CD14-positive monocyte (primary cell): ENCODE data around the gene CACNA1C. TPM values are rescaled to one million over a fixed set of nuclear protein-coding genes. Genes with fewer than 3 reads are reported as not detected.

Source experiments
- DNase-seq, 3 donors: peaks; one replicate each; pipeline ENCODE4 v3.0.0-alpha.2; 2011 to 2022
- H2AFZ ChIP-seq: 2 replicates; pipeline ENCODE4 v1.6.0; 2012; ENCODE audit warnings: mild to moderate bottlenecking, low read depth, low read length, inconsistent platforms; ENCODE audit not compliant: insufficient read depth, poor library complexity, severe bottlenecking
- H3K27ac ChIP-seq, 2 donors: 1 replicate in 1 of 2; 2 replicates in 1 of 2; pipeline ENCODE4 v1.5.1; 2012 to 2013; ENCODE audit warnings: low read length in 2 of 2, control low read depth in 1 of 2, inconsistent platforms in 1 of 2, low read depth in 1 of 2, mild to moderate bottlenecking in 1 of 2
- H3K27me3 ChIP-seq, 2 donors: one replicate each; pipeline versions ENCODE4 v1.6.0 to v1.6.1; 2011 to 2013; ENCODE audit warnings: low read length in 2 of 2; ENCODE audit not compliant: control insufficient read depth in 2 of 2, insufficient read depth in 2 of 2
- H3K36me3 ChIP-seq, 2 donors: replicated peaks in 1 of 2; 1 replicate in 1 of 2; 2 replicates in 1 of 2; pipeline versions ENCODE4 v1.5.1 to v1.6.1; 2012 to 2013; ENCODE audit warnings: low read length in 2 of 2, control low read depth in 1 of 2, inconsistent platforms in 1 of 2, mild to moderate bottlenecking in 1 of 2; ENCODE audit not compliant: insufficient read depth in 2 of 2, control insufficient read depth in 1 of 2
- H3K4me1 ChIP-seq, 2 donors: 1 replicate in 1 of 2; 2 replicates in 1 of 2; pipeline versions ENCODE4 v1.5.1 to v1.6.1; 2012 to 2013; ENCODE audit warnings: low read length in 2 of 2, control low read depth in 1 of 2, inconsistent platforms in 1 of 2, mild to moderate bottlenecking in 1 of 2, moderate library complexity in 1 of 2; ENCODE audit not compliant: insufficient read depth in 2 of 2, control insufficient read depth in 1 of 2
- H3K4me2 ChIP-seq: replicated peaks from 2 replicates; pipeline ENCODE3; 2012; ENCODE audit warnings: low read length, moderate library complexity, mild to moderate bottlenecking; ENCODE audit not compliant: poor library complexity, severe bottlenecking; ENCODE audit errors: extremely low read depth
- H3K4me3 ChIP-seq, 3 experiments: fragments of 200-600 bp in 1 of 3; sonication (generic) in 1 of 3; replicated peaks in 1 of 3; 1 replicate in 2 of 3; 2 replicates in 1 of 3; pipeline ENCODE4 v1.5.1; 2011 to 2013; ENCODE audit warnings: low read length in 3 of 3, mild to moderate bottlenecking in 3 of 3, control low read depth in 2 of 3, low read depth in 2 of 3, inconsistent platforms in 1 of 3, moderate library complexity in 1 of 3
- H3K79me2 ChIP-seq: 2 replicates; pipeline ENCODE4 v1.6.0; 2012; ENCODE audit warnings: mild to moderate bottlenecking, control low read depth, inconsistent platforms, low read length, moderate library complexity; ENCODE audit not compliant: insufficient read depth
- H3K9ac ChIP-seq: 2 replicates; pipeline ENCODE4 v1.6.0; 2017; ENCODE audit warnings: low read length, mild to moderate bottlenecking; ENCODE audit not compliant: insufficient read depth, poor library complexity, severe bottlenecking
- H3K9me3 ChIP-seq, 2 donors: replicated peaks in 1 of 2; 1 replicate in 1 of 2; 2 replicates in 1 of 2; pipeline versions ENCODE4 v1.5.1 to v1.6.1; 2012 to 2013; ENCODE audit warnings: low read length in 2 of 2, control low read depth in 1 of 2; ENCODE audit not compliant: control insufficient read depth in 1 of 2, insufficient read depth in 1 of 2
- H4K20me1 ChIP-seq: 2 replicates; pipeline ENCODE4 v1.6.0; 2012; ENCODE audit warnings: mild to moderate bottlenecking, low read length, control low read depth, moderate library complexity; ENCODE audit not compliant: insufficient read depth
- H3K27ac Mint-ChIP-seq, 7 donors: one replicate each; pipeline ENCODE4 v1.8.0; 2020; ENCODE audit warnings: mild to moderate bottlenecking in 7 of 7, mixed read lengths in 7 of 7, moderate library complexity in 6 of 7, inconsistent platforms in 2 of 7
- H3K27me3 Mint-ChIP-seq, 3 donors: one replicate each; pipeline ENCODE4 v1.8.0; 2021 to 2022; ENCODE audit warnings: low read depth in 3 of 3, mild to moderate bottlenecking in 3 of 3, mixed read lengths in 3 of 3, moderate library complexity in 3 of 3, inconsistent platforms in 1 of 3
- H3K36me3 Mint-ChIP-seq, 2 donors: one replicate each; pipeline ENCODE4 v1.8.0; 2020; ENCODE audit warnings: mixed read lengths in 2 of 2, inconsistent platforms in 1 of 2, mild to moderate bottlenecking in 1 of 2
- H3K4me1 Mint-ChIP-seq: one replicate; pipeline ENCODE4 v1.8.0; 2020; ENCODE audit warnings: mild to moderate bottlenecking, mixed read lengths
- H3K4me3 Mint-ChIP-seq, 2 donors: one replicate each; pipeline ENCODE4 v1.8.0; 2020; ENCODE audit warnings: mild to moderate bottlenecking in 2 of 2, mixed read lengths in 2 of 2, moderate library complexity in 1 of 2
- H3K9me3 Mint-ChIP-seq, 7 donors: one replicate each; pipeline ENCODE4 v1.8.0; 2020 to 2022; ENCODE audit warnings: mixed read lengths in 7 of 7, mild to moderate bottlenecking in 6 of 7, moderate library complexity in 6 of 7, inconsistent platforms in 2 of 7
- CTCF ChIP-seq: fragments of 200-600 bp; IDR thresholded peaks from one replicate; pipeline ENCODE4 v1.8.0; 2022; ENCODE audit warnings: antibody characterized with exemption, mild to moderate bottlenecking
- WGBS: methylation state at CpG from one replicate; pipeline ENCODE4 v1.1.5; 2013; ENCODE audit warnings: missing lambda C conversion rate; ENCODE audit not compliant: insufficient coverage; 5-methylcytosine and 5-hydroxymethylcytosine counted together
- intact Hi-C, 2 donors: fragments of 100-400 bp; cut with micrococcal nuclease; formaldehyde crosslinking; loops; one replicate each; pipeline versions ENCODE4 v1.15.0 to v1.15.1; 2023
- polyA minus RNA-seq: library from RNA; depleted of rRNA, polyadenylated mRNA; stranded (reverse); fragments of >200 nt; gene quantifications from 2 replicates; pipeline ENCODE4 v1.2.3, GENCODE V29; 2012
- polyA plus RNA-seq, 3 donors: library from polyadenylated mRNA; depleted of rRNA in 1 of 3; unstranded in 2 of 3; stranded (reverse) in 1 of 3; fragments of 300-500 nt in 2 of 3; fragments of >200 nt in 1 of 3; fragmentation: Illumina TruSeq in 2 of 3; gene quantifications; 1 replicate in 2 of 3; 2 replicates in 1 of 3; pipeline ENCODE4 v1.2.3, GENCODE V29; 2012 to 2021
- total RNA-seq, 12 experiments: library from RNA in 1 of 12; stranded (reverse) in 1 of 12; fragments of 120-200 nt in 1 of 12; gene quantifications; one replicate each; pipeline ENCODE4 v1.2.4 and lab custom pipeline; 2013 to 2026; ENCODE audit warnings: mixed read lengths in 6 of 12, inconsistent platforms in 1 of 12

CACNA1C gene
- 0.02 TPM for total RNA-seq (2013)
- polyA plus RNA-seq (not detected), polyA minus RNA-seq (0.08 TPM in 1 of 2 replicates, not detected in the other), total RNA-seq (lab: John Stamatoyannopoulos, UW) (0.07 to 6.1 (median 0.94) reads per million in 11 experiments)

- TF ChIP-seq CTCF = no peak
- WGBS = under 1% methylated on average over 75 of the region's 90 CpGs
- peak within 1 kb of the TSS in 1 of 7 donors; percentile 43 for H3K27ac Mint-ChIP-seq
- Histone ChIP-seq H3K36me3 (no peaks in the 10 kb centered on the region), H3K4me3 (peak within 1 kb of the TSS in 1 of 3 experiments; percentile 44), H3K9ac (no peak within 1 kb of the TSS), H3K79me2 (no peaks in the 10 kb centered on the region), H3K4me1 (peaks cover 3 to 13% of the 10 kb centered on the region in 2 donors), H3K9me3 (peaks cover 0 to 19% of the 10 kb centered on the region in 2 donors), H2AFZ (no peak within 1 kb of the TSS), H3K27ac (no peak within 1 kb of the TSS), H3K4me2 (peak within 1 kb of the TSS; percentile 56), H4K20me1 (no peaks in the 10 kb centered on the region), H3K27me3 (peaks cover 61 to 76% of the 10 kb centered on the region in 2 donors)
- peaks cover 0 to 23% (median 2%) of the 10 kb centered on the region in 7 donors for H3K9me3 Mint-ChIP-seq
- H3K4me3 Mint-ChIP-seq = peak within 1 kb of the TSS; percentile 72 to 94
- H3K27me3 Mint-ChIP-seq = peaks cover 56 to 73% (median 64%) of the 10 kb centered on the region in 3 donors
- intact Hi-C loops = no loop called here
- H3K4me1 Mint-ChIP-seq = peaks cover 19% of the 10 kb centered on the region
- H3K36me3 Mint-ChIP-seq = peaks cover 0 to 2% of the 10 kb centered on the region in 2 donors
- DNase-seq = no peak
These were observed at the start of gene CACNA1C for GRCh38 chr12:2052826-2053678. Gene CACNA1C (plus strand): TSS chr12:2052987. CDS start chr12:2053563, 576 bp downstream.

GRCh38 chr12:2003676-2004112 is 49.1 kb upstream of the CACNA1C start:
- H4K20me1 ChIP-seq = no peaks in the 10 kb centered on the region
- peaks cover 13 to 18% of the 10 kb centered on the region in 2 donors for H3K4me1 ChIP-seq
- H3K4me2 ChIP-seq = peak overlapping the region; percentile 96
- H3K9me3 ChIP-seq = no peaks in the 10 kb centered on the region
- H3K27ac Mint-ChIP-seq = peak overlapping the region; percentile 86 to 93 (median 91)
- H3K79me2 ChIP-seq = peaks cover 11% of the 10 kb centered on the region
- intact Hi-C loops = no loop called here
- peak overlapping the region; percentile 98 to 99 for H3K4me3 Mint-ChIP-seq
- DNase-seq = peak in 1 of 3 donors; percentile 1
- H3K27ac ChIP-seq = peak overlapping the region; percentile 66 to 89
- no peak for TF ChIP-seq CTCF
- H3K27me3 Mint-ChIP-seq = peaks cover 0 to 3% (median 2%) of the 10 kb centered on the region in 3 donors
- H2AFZ ChIP-seq = peak overlapping the region; percentile 100
- H3K36me3 Mint-ChIP-seq = no peaks in the 10 kb centered on the region
- peak overlapping the region; percentile 88 for H3K9ac ChIP-seq
- H3K9me3 Mint-ChIP-seq = peaks cover 0 to 2% (median 0%) of the 10 kb centered on the region in 7 donors
- H3K4me3 ChIP-seq = peak overlapping the region; percentile 79 to 97 (median 97)
- H3K27me3 ChIP-seq = no peaks in the 10 kb centered on the region
- WGBS = 0% methylated on average over 11 of the region's 13 CpGs
- no peaks in the 10 kb centered on the region for H3K36me3 ChIP-seq
- H3K4me1 Mint-ChIP-seq = peaks cover 24% of the 10 kb centered on the region
